ENCODE results near the gene ITGB3BP. TPM values are rescaled to one million over a fixed set of nuclear protein-coding genes. Genes with fewer than 3 reads are reported as not detected.
"Not testable (repeated sequence)": the region's sequence is repeated elsewhere in the genome, so short reads cannot be mapped to it uniquely, and the experiment has no call there.

ITGB3BP gene
- total RNA-seq, 1 donor from 2014 or later: 9.3 TPM

DNA sequence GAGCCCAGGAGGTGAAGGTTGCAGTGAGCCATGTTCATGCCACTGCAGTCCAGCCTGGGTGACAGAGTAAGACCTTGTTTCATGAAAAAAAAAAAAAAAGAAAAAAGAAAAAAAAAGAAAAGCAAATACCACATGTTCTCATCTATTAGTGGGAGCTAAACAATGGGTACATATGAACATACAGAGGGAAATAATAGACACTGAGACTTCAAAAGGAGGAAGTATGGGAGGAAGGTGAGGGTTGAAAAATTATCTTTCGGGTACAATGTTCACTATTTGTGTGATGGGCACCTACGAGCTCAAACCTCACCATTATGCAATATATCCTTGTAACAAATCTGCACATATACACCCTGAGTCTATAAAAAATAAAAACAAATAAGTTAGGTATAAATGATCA, 6.4 kb downstream of the ITGB3BP start:
- DNase-seq (ENCODE audit: missing footprints) (no peak), ATAC-seq (no peak)
- intact Hi-C loops (cut with DNase I): no loop called here

DNA sequence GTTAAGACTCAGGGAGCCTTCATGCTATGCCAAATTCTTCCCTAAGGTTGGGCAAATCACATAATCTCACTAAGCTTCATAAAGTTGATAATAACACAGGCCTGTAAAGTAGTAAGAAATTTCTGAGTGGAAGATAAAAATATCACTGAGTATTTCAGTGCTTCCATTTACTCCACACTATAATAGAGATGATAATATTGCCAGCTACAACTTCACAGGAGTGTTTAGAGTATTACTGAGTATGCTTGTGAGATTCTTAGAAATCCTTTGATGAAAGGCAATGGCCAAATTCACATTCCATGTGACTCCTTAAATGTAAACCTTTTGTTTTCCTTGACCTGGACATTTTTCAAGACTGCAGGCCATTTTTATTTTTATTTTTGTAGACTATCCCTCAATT, 10.4 kb downstream of the ITGB3BP start:
- ATAC-seq (no peak), DNase-seq (ENCODE audit: missing footprints) (no peak)
- intact Hi-C loops (cut with DNase I): no loop called here

DNA sequence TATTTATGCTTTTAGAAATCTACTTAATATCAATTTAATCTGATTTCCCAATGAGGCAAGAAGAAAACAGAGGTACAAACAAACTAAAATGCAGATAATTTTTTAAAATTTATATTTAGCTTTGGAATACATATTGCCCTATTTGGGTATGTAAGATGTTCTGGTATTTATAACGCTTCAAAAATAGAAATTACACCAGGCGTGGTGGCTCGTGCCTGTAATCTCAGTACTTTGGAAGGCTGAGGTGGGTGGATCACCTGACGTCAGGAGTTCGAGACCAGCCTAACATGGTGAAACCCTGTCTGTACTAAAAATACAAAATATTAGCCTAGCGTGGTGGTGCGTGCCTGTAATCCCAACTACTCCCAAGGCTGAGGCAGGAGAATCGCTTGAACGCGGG, 13.3 kb downstream of the ITGB3BP start:
- DNase-seq (ENCODE audit: missing footprints) (no peak), ATAC-seq (no peak)
- intact Hi-C loops (cut with DNase I): no loop called here

DNA sequence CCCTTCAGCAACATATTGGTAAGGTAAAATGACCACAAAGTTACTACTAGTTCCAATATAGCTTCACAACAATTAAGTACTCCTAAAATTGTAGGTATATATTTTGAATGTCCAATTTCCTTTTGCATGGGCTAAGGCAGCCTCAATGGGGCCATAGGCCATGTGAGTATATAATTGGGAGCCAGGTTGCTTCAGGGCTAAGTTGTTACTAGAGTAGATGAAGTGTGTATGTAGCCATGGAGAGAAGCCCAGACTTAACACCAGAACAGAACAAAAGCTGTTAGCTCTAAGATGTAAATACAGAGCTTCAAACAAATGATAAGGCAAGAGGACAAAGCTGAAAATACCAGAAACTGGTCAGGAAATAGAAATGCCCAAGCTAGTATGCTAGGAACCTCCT, 16.2 kb downstream of the ITGB3BP start:
- intact Hi-C loops (cut with DNase I): no loop called here
- ATAC-seq: no peak
- no peak for DNase-seq (ENCODE audit: missing footprints)

DNA sequence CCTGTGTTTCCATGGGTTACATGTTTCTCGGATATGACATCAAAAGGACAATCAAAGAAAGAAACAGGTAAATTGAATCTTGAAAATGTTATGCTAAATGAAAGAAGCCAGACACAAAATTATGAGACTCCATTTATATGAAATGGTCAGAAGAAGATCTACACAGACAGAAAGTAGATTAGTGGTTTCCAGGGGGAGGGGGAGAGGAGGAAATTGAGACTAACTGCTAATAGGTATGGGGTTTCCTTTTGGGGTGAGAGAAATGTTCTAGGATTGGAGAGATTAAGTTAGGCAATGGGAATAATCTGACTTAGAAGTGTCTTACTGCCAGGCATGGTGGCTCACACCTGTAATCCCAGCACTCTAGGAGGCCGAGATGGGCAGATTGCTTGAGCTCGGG, 21.8 kb downstream of the ITGB3BP start:
- no peak for DNase-seq (ENCODE audit: missing footprints)
- ATAC-seq: no peak
- intact Hi-C loops (cut with DNase I): no loop called here

DNA sequence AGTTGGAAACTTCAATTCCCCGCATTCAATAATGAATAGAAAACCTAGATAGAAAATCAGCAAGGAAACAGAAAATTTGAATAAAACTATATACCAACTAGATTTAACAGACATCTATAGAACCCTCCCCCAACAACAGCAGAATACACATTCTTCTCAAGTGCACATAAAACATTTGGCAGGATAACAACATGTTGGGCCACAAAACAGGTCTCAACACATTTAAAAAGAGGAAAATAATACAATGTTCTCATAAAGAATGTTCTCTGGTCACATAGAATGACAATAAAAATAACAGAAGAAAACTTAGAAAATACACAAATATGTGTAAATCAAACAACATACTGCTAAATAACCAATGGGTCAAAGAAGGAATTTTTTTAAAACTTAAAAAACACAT, 24.9 kb downstream of the ITGB3BP start:
- intact Hi-C loops (cut with DNase I): no loop called here
- ATAC-seq (no peak), DNase-seq (ENCODE audit: missing footprints) (no peak)

DNA sequence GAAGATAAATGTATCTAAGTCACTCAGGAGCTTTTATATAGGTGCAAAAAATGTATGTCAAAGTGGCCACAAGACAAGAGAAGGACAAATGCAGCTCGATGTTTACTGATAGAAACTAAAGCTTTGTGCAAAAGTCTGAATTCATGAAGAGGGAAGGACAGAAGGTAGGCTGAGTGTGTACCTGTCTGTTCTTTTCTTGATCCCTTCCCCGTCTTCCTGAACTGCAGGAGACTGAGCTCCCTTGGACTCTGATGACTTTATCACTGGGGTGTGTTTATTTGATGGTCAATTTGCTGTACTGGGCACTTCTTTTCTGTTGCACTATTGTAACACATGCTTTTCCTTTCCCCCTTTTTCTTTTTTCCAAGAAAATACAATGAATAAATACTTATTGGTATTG, 25.4 kb downstream of the ITGB3BP start:
- ATAC-seq (no peak), DNase-seq (ENCODE audit: missing footprints) (no peak)
- intact Hi-C loops (cut with DNase I): no loop called here

DNA sequence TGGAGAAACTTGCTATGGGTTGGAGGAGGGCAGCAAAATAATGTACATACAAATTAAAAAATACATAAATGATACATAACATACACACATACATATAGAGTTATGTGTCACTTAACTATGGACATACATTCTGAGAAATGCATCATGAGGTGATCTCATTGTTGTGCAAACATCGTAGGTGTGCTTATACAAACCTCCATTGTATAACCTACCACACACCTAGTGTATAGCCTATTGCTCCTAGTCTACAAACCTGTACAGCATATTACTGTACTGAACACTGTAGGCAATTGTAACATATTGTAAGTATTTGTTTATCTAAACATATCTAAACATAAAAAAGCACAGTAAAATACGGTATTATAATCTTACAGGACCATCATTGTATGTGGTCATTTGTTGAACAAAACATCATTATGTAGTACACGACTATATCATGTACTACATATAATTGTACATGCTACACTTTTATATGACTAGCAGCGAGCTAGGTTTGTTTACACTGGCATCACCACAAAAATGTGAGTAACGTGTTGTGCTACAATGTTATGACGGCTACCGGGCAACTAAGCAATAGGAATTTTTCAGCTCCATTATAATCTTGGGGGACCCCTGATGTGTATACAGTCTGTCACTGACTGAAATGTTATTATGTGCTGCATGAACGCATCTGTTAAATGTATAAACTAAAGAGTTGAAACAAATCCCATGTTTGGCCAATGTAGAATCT, 35.5 kb downstream of the ITGB3BP start:
- ATAC-seq (peak; percentile 89), DNase-seq (ENCODE audit: missing footprints) (no peak)
- intact Hi-C loops (cut with DNase I): no loop called here

DNA sequence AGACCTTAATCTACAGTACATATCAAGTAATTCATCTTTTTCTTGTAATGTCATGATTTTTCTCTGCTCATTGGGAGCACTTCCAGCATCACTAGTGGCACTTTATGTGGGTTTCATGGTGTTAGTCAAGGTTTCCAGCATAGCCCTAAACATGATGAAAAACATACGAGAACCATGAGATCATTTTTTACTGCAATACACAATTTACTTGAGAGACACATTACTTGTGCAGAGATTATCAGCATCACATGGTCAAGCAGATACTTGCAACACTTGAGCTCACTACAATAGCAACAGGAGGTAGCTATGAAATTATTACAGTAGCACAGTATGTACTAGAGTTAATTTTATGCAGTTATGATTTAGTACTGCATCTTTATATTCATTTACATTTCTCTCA, 36.4 kb downstream of the ITGB3BP start:
- intact Hi-C loops (cut with DNase I): no loop called here
- ATAC-seq: peak; percentile 73

DNA sequence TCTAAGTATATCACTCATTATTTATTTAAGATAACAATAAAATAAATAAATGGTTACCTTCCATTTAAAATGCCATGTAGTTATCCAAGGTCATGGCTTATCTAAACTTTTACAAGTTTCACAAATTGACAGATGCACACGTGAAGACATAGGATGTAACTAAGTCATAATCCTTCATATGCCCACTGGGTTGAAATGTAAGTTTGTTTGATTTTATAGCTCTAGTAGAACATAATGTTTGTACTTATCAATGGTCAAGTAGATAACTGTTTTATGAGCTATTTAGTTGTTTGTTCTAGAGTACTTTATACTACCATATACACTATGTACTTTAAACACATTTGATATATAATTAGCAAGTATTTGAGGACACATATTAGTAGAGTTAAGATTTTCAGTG, 43.0 kb downstream of the ITGB3BP start:
- intact Hi-C loops (cut with DNase I): no loop called here
- no peak for ATAC-seq

More for the DNA sequence above, 36.4 kb downstream of the ITGB3BP start:
- no peak for DNase-seq (ENCODE audit: missing footprints)

DNA sequence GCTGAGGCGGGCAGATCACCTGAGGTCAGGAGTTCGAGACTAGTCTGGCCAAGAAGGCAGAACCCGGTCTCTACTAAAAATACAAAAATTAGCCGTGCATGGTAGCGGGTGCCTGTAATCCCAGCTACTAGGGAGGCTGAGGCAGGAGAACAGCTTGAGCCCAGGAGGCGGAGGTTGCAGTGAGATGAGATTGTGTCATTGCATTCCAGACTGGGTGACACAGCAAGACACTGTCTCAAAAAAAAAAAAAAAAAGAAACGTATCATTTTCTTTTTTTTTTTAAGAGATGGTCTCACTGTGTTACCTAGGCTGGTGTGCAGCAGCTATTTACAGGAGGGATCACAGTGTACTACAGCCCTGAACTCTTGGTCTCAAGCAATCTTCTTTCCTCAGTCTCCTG, 47.3 kb downstream of the ITGB3BP start:
- no peak for ATAC-seq
- no peak for DNase-seq (ENCODE audit: missing footprints)
- intact Hi-C loops (cut with DNase I): no loop called here

More for the DNA sequence above, 43.0 kb downstream of the ITGB3BP start:
- DNase-seq (ENCODE audit: missing footprints): no peak

DNA sequence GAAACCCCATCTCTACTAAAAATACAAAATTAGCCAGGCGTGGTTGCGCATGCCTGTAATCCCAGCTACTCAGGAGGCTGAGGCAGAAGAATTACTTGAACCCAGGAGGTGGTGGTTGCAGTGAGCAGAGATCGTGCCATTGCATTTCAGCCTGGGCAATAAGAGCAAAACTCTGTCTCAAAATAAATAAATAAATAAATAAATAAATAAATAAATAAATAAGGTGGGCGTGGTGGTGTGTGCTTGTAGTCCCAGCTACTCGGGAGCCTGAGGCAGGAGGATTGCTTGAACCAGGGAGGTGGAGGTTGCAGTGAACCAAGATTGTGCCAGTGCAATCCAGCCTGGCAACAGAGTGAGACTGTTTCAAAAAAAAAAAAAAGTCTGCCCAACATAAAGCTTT, 54.3 kb downstream of the ITGB3BP start:
- ATAC-seq; intact Hi-C loops (cut with DNase I); DNase-seq (ENCODE audit: missing footprints): not testable (repeated sequence)

DNA sequence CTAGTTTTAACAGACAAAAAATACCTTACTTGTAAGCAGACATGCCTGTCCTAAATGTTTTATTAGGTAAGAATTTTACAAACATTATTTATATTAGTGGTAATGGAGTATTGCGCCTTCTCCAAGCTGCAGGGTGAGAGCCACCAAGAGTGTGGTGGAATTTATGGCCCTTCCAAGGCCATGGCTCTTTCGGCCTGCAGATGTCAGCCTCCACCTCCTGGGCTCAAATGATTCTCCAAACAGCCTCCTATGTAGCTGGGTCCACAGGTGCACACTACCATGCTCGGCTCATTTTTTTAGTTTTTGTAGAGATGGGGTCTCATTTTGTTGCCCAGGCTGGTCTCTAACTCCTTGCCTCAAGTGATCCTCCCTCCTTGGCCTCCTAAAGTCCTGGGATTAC, 56.3 kb downstream of the ITGB3BP start:
- intact Hi-C loops (cut with DNase I): no loop called here
- DNase-seq (ENCODE audit: missing footprints) (no peak), ATAC-seq (no peak)

DNA sequence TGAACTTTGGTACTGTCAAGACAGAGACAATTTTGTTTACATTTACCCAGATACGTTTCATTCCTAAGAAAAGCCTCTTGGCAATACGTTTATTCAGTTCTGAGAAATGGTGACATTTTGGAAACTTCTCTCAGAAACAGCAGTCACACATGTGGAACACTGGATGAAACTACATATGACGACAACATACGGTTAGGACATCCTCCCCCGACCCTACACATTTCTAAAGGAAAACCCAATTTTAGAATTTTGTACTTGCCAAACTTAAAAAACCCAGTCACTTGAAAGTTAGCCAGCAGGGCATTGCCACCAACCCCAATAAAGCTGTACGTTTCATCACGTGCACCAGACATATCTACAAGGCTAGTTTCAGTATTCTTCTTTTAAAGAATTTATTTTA, 56.8 kb downstream of the ITGB3BP start:
- intact Hi-C loops (cut with DNase I): no loop called here
- ATAC-seq: no peak
- DNase-seq (ENCODE audit: missing footprints): no peak

DNA sequence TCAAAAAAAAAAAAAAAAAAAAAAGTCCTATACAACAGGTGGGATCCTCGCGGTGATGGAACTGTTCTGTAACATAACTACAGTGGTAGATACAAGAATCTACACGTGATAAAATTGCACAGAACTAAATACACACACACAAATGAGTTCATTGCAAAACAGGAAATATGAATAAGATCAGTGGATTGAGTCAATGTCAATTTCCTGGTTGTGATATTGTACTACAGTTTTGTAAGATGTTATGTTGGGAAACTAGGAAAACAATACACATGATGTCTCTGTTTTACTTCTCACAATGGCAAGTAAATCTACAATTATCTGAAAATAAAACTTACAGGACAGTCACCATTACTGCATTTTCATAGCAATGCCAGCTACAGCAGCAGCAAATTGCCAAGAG, 59.8 kb downstream of the ITGB3BP start:
- intact Hi-C loops (cut with DNase I): no loop called here

DNA sequence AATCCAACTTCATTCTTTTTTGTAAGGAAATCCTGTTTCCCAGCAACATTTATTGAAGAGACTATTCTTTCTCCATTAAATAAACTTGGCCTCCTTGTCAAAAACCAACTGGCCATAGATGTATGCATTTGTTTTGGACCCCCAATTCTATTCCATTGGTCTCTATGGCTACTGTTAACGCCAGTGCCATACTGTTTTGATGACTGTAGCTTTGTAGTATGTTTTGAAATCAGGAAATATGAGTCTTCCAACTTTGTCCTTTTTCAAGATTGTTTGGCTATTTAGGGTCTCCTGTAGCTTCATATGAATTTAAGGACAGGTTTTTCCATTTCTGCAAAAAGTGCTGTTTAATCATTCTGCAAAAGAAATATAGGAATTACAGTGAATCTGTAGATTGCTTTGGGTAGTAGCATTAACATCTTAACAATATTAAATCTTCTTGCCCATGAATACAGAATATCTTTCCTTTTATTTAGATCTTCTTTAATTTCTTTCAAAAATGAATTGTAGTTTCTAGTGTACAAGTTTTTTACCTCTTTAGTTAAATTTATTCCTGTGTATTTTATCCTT, 61.3 kb downstream of the ITGB3BP start:
- intact Hi-C loops (cut with DNase I): no loop called here
- DNase-seq (ENCODE audit: missing footprints) (no peak), ATAC-seq (no peak)

More for the DNA sequence above, 59.8 kb downstream of the ITGB3BP start:
- DNase-seq (ENCODE audit: missing footprints) (no peak), ATAC-seq (no peak)

DNA sequence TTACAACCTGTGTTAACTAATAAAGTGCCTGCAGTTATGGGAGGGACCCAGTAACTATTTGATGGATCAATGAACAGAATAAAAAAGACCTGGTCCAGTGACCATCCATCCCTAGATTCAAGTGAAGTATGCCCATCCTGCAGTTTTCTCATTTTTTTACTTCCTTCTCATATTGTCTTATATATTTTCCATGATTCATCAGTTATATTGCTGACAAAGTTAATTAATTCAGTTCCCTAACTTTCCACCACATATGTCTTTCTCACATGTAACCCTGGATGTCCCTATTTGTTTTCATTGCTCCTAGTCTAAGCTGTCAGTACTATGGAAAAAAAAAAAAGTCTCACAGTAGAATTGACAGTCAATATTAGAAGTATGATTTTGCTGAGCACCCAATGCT, 64.3 kb downstream of the ITGB3BP start:
- DNase-seq (ENCODE audit: missing footprints): no peak
- intact Hi-C loops (cut with DNase I): no loop called here
- no peak for ATAC-seq

DNA sequence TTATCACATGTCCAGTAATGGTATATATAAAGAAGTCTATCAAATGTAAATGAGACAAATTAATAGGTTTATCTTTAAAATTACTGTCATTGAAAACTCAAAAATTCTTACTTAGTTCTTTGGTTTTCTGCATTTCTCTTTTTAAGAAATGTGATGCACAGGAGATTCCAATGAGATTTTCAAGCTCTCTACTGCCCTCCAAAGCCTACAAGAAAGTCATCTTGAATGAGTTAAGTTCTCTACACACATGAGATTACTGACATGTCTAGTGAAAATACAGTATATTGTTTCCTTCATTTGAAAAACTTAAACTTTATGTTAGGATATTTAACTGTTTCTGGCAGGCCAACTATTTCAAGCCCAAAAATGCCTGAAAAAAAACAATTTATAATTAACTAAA, 68.8 kb downstream of the ITGB3BP start:
- ATAC-seq (no peak), DNase-seq (ENCODE audit: missing footprints) (no peak)
- intact Hi-C loops (cut with DNase I): no loop called here

DNA sequence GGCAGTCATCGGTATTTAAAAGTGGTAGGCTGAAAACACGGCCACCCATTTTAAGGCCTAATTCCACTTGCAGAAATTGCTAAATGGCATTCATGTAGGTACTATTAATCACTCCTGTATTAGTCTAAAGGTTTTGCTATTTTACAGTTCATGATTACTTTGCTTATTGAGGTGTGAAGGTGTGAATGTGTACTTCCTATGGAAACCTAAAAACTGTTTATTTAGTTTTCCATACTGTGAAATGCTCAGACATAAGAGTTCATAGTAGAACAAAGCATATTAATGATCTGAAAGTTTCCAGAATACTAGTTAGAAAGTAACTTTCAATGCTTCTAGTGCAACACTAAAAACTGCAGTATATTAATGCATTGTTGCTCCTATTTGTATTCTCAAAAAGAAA, 69.8 kb downstream of the ITGB3BP start:
- intact Hi-C loops (cut with DNase I): no loop called here
- DNase-seq (ENCODE audit: missing footprints) (no peak), ATAC-seq (no peak)

DNA sequence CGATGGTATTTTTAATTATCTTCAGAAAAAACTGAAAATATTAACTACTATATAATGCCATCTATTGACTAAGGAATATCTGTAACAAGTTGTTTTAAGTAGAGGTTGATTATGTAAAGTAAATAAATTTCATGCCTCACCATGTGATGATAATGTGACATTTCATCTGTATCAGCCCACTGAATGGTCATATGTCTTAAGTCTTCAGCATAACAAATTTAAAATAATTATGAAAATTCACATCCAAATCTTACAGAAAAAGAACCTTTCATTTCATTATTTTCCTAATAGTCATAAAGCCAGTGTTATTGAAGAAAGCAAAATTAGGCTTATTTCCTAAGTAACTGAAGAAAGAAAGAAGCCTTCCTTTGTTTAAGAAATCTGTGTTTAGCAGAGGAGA, 72.6 kb downstream of the ITGB3BP start:
- DNase-seq (ENCODE audit: missing footprints): no peak
- intact Hi-C loops (cut with DNase I): no loop called here
- ATAC-seq: no peak

DNA sequence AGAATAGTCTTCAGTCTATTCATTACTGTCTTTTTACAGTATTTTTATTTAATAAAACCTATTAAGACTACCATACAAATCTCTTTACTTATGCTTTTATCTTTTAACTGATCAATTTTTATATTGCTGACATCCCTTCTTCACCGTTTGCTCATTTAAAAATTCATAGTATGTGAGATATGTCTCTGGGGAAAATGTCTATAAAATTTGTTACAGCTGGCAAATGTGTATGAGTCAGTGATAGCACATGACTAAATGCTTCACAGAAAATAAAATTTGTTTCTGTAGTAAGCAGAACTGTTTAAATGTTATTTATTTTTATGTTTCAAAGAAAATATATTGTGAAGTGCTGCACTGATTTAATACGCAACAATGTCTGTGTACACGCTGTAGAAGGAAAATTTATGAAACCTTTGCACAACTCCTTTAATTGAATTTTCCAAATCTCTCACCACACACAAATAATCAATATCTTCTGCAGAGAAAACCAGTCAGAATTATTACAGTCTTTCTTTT, 74.2 kb downstream of the ITGB3BP start:
- ATAC-seq: no peak
- no peak for DNase-seq (ENCODE audit: missing footprints)
- intact Hi-C loops (cut with DNase I): no loop called here

All from Right ventricle myocardium inferior (tissue), 1 donor.